H1 (cell line): ENCODE measurements around the gene TMBIM6. TPM values are rescaled to one million over a fixed set of nuclear protein-coding genes. Genes with fewer than 3 reads are reported as not detected.

Experiments
- CTCF ChIA-PET: fragments of 300-600 bp; sonication (Branson Sonifier 250); formaldehyde crosslinking; loops from one replicate; lab custom pipeline; 2021; ENCODE audit not compliant: partially characterized antibody; lab: Charles Lee
- POLR2A ChIA-PET: fragments of 300-600 bp; sonication (Branson Sonifier 250); formaldehyde crosslinking; loops from one replicate; lab custom pipeline; 2021; ENCODE audit warnings: inconsistent platforms; ENCODE audit not compliant: partially characterized antibody; lab: Charles Lee
- DNase-seq, 2 experiments: peaks; one replicate each; pipeline versions ENCODE4 v3.0.0 to v3.0.0-alpha.2; 2010 to 2022; ENCODE audit warnings: low spot score in 2 of 2, low read depth in 1 of 2, mixed read lengths in 1 of 2
- FAIRE-seq: peaks from 2 replicates; lab custom pipeline; 2011; peaks lifted over from hg19 to GRCh38; lab: Jason Lieb, UNC
- H2AFZ ChIP-seq: 2 replicates; pipeline ENCODE4 v1.8.1; 2012; ENCODE audit warnings: low read length, inconsistent platforms
- H2AK5ac ChIP-seq: 2 replicates; pipeline ENCODE4 v1.6.1; 2013; ENCODE audit warnings: low read depth, low read length
- H2BK120ac ChIP-seq: replicated peaks from 2 replicates; pipeline ENCODE3; 2013; ENCODE audit warnings: low read depth, low read length, inconsistent platforms
- H2BK12ac ChIP-seq: 2 replicates; pipeline ENCODE4 v1.6.1; 2013; ENCODE audit warnings: low read depth, low read length
- H2BK15ac ChIP-seq: 2 replicates; pipeline ENCODE4 v1.6.1; 2013; ENCODE audit warnings: low read length
- H2BK20ac ChIP-seq: 2 replicates; pipeline ENCODE4 v1.6.1; 2013; ENCODE audit warnings: low read length
- H2BK5ac ChIP-seq: 2 replicates; pipeline ENCODE4 v1.6.1; 2013; ENCODE audit warnings: low read depth, low read length
- H3K14ac ChIP-seq: 2 replicates; pipeline ENCODE4 v1.6.1; 2013; ENCODE audit warnings: inconsistent platforms; ENCODE audit not compliant: insufficient read length
- H3K18ac ChIP-seq: 2 replicates; pipeline ENCODE4 v1.6.1; 2013; ENCODE audit warnings: low read length; ENCODE audit errors: extremely low read depth
- H3K23ac ChIP-seq: 2 replicates; pipeline ENCODE4 v1.6.1; 2013; ENCODE audit warnings: inconsistent platforms; ENCODE audit not compliant: insufficient read length
- H3K23me2 ChIP-seq: 2 replicates; pipeline ENCODE4 v1.6.1; 2013; ENCODE audit warnings: low read depth, low read length
- H3K27ac ChIP-seq: 2 replicates; pipeline ENCODE4 v1.6.1; 2011; ENCODE audit warnings: low read depth, low read length, inconsistent platforms
- H3K27me3 ChIP-seq, 4 experiments: replicated peaks in 1 of 4; 1 replicate in 1 of 4; 2 replicates in 3 of 4; pipeline versions ENCODE4 v1.6.1 to v1.8.1; 2011 to 2013; ENCODE audit warnings: low read length in 3 of 4, mild to moderate bottlenecking in 3 of 4, inconsistent platforms in 2 of 4, mixed read lengths in 2 of 4, moderate library complexity in 1 of 4; ENCODE audit not compliant: control insufficient read depth in 3 of 4, insufficient read depth in 3 of 4; ENCODE audit errors: extremely low read depth in 1 of 4
- H3K36me3 ChIP-seq, 4 experiments: 2 replicates each; pipeline versions ENCODE4 v1.6.1 to v1.8.1; 2011 to 2013; ENCODE audit warnings: mild to moderate bottlenecking in 4 of 4, low read length in 3 of 4, moderate library complexity in 2 of 4, control low read depth in 1 of 4, inconsistent platforms in 1 of 4; ENCODE audit not compliant: insufficient read depth in 4 of 4, control insufficient read depth in 2 of 4
- H3K4ac ChIP-seq: replicated peaks from 2 replicates; pipeline ENCODE3; 2013; ENCODE audit warnings: low read length, low read depth, mixed read lengths, inconsistent platforms; ENCODE audit not compliant: insufficient read length
- H3K4me1 ChIP-seq, 4 experiments: replicated peaks in 1 of 4; 1 replicate in 1 of 4; 2 replicates in 3 of 4; pipeline versions ENCODE4 v1.6.1 to v1.8.1; 2011 to 2013; ENCODE audit warnings: low read length in 3 of 4, inconsistent platforms in 2 of 4, mixed read lengths in 1 of 4; ENCODE audit not compliant: insufficient read depth in 4 of 4, control insufficient read depth in 3 of 4
- H3K4me2 ChIP-seq, 2 experiments: 2 replicates each; pipeline versions ENCODE4 v1.6.1 to v1.8.1; 2011 to 2013; ENCODE audit warnings: low read depth in 2 of 2, low read length in 2 of 2, control low read depth in 1 of 2, inconsistent platforms in 1 of 2, mild to moderate bottlenecking in 1 of 2; ENCODE audit not compliant: insufficient read depth in 1 of 2
- H3K4me3 ChIP-seq, 4 experiments: fragments of 200-600, 300-600 bp in 1 of 4; sonication (generic), shearing (Covaris generic), sonication (Bioruptor Twin) in 1 of 4; 2 replicates each; pipeline versions ENCODE4 v1.5.1 to v1.8.1; 2011 to 2016; ENCODE audit warnings: low read length in 4 of 4, low read depth in 3 of 4, control low read depth in 2 of 4, inconsistent platforms in 2 of 4, mild to moderate bottlenecking in 2 of 4, mixed read lengths in 1 of 4, moderate library complexity in 1 of 4; ENCODE audit not compliant: insufficient read depth in 2 of 4; ENCODE audit errors: extremely low read depth in 1 of 4
- H3K56ac ChIP-seq: replicated peaks from 2 replicates; pipeline ENCODE3; 2013; ENCODE audit warnings: low read depth, mild to moderate bottlenecking, mixed read lengths, low read length, inconsistent platforms; ENCODE audit not compliant: insufficient read length
- H3K79me1 ChIP-seq: 2 replicates; pipeline ENCODE4 v1.6.1; 2013; ENCODE audit warnings: low read depth, low read length, control low read depth
- H3K79me2 ChIP-seq, 2 experiments: 2 replicates each; pipeline versions ENCODE4 v1.6.1 to v1.8.1; 2012 to 2013; ENCODE audit warnings: low read length in 2 of 2, mild to moderate bottlenecking in 2 of 2, inconsistent platforms in 1 of 2; ENCODE audit not compliant: insufficient read depth in 2 of 2, control insufficient read depth in 1 of 2
- H3K9ac ChIP-seq, 4 experiments: replicated peaks in 1 of 4; 1 replicate in 1 of 4; 2 replicates in 3 of 4; pipeline versions ENCODE4 v1.6.1 to v1.8.1; 2011 to 2013; ENCODE audit warnings: low read depth in 3 of 4, low read length in 3 of 4, control low read depth in 2 of 4, mild to moderate bottlenecking in 2 of 4, moderate library complexity in 2 of 4, inconsistent platforms in 1 of 4; ENCODE audit errors: extremely low read depth in 1 of 4
- H3K9me3 ChIP-seq, 2 experiments: 2 replicates each; pipeline versions ENCODE4 v1.6.1 to v1.8.1; 2012 to 2013; ENCODE audit warnings: mild to moderate bottlenecking in 2 of 2, moderate library complexity in 2 of 2, control low read depth in 1 of 2, inconsistent platforms in 1 of 2, low read depth in 1 of 2, low read length in 1 of 2, mixed read lengths in 1 of 2; ENCODE audit not compliant: insufficient read depth in 2 of 2
- H4K20me1 ChIP-seq, 2 experiments: replicated peaks in 1 of 2; 2 replicates each; pipeline versions ENCODE3 to v1.8.1; 2011 to 2013; ENCODE audit warnings: inconsistent platforms in 2 of 2, low read length in 2 of 2, mild to moderate bottlenecking in 1 of 2; ENCODE audit not compliant: insufficient read depth in 2 of 2, control insufficient read depth in 1 of 2
- H4K5ac ChIP-seq: 2 replicates; pipeline ENCODE4 v1.6.1; 2013; ENCODE audit warnings: low read length, low read depth, mixed read lengths, inconsistent platforms; ENCODE audit not compliant: insufficient read length
- H4K8ac ChIP-seq: 2 replicates; pipeline ENCODE4 v1.8.0; 2013; ENCODE audit warnings: mild to moderate bottlenecking, moderate library complexity, low read length, inconsistent platforms; ENCODE audit not compliant: insufficient read depth; ENCODE audit errors: extremely low read depth
- H4K91ac ChIP-seq: replicated peaks from 2 replicates; pipeline ENCODE3; 2013; ENCODE audit warnings: low read length, mixed read lengths, inconsistent platforms; ENCODE audit not compliant: insufficient read length
- SP1 ChIP-seq: IDR thresholded peaks from 2 replicates; pipeline ENCODE4 v1.6.1; 2011; ENCODE audit warnings: low read depth, low read length
- WGBS, 2 experiments: shearing (Covaris generic) in 1 of 2; methylation state at CpG; one replicate each; pipeline versions ENCODE4 v1.1.6 to v1.1.7; 2013 to 2015; ENCODE audit warnings: low lambda C conversion rate in 2 of 2, mixed read lengths in 2 of 2, inconsistent platforms in 1 of 2, low coverage in 1 of 2, missing lambda C conversion rate in 1 of 2; ENCODE audit not compliant: insufficient replicate concordance in 2 of 2, insufficient coverage in 1 of 2, insufficient read length in 1 of 2; ENCODE audit errors: extremely low coverage in 1 of 2, missing lambda C conversion rate in 1 of 2; 5-methylcytosine and 5-hydroxymethylcytosine counted together
- polyA plus RNA-seq, 7 experiments: library from polyadenylated mRNA; depleted of rRNA in 3 of 7; stranded (reverse) in 5 of 7; unstranded in 2 of 7; fragments of >200 nt in 5 of 7; fragments of 200-250 nt in 2 of 7; gene quantifications; 1 replicate in 5 of 7; 2 replicates in 1 of 7; 4 replicates in 1 of 7; pipeline versions ENCODE4 v1.2.1 to v1.2.3, GENCODE V29; 2011 to 2013; ENCODE audit warnings: missing spikeins in 2 of 7, mixed read lengths in 2 of 7
- total RNA-seq: library from RNA; stranded (reverse); fragmentation: NEBNext Ultra II Directional; extraction: Animal tissue kit (Norgen Biotek cat#: 25700); gene quantifications from 2 replicates; pipeline ENCODE4 v1.2.1, GENCODE V29; 2021
- TF ChIP-seq, protein P1 (sequence below), 3 experiments: IDR thresholded peaks; 1 replicate in 2 of 3; 2 replicates in 1 of 3; pipeline versions ENCODE4 v1.5.1 to v1.6.1; 2011; ENCODE audit warnings: low read length in 3 of 3, mild to moderate bottlenecking in 3 of 3, inconsistent platforms in 2 of 3, low read depth in 1 of 3, moderate library complexity in 1 of 3; ENCODE audit not compliant: insufficient read depth in 1 of 3; ENCODE audit errors: control extremely low read depth in 1 of 3

The TMBIM6 gene
- total and polyA plus RNA-seq, 2 of the 8 experiments (the other 6 are each of a cell fraction or from before 2014, with no cell fraction given) = 423 to 556 TPM

GRCh38 chr12:49798934-49799333 lies 57.6 kb downstream of the TMBIM6 start:
- Histone ChIP-seq H4K20me1 (peaks cover 2 to 12% of the 10 kb centered on the region in 2 experiments), H3K56ac (no peak overlapping the region), H2BK15ac (no peak overlapping the region), H2BK5ac (no peak overlapping the region), H3K9me3 (no peaks in the 10 kb centered on the region), H3K4me3 (no peak overlapping the region), H3K79me2 (no peaks in the 10 kb centered on the region), H2BK20ac (no peak overlapping the region), H3K27me3 (no peaks in the 10 kb centered on the region), H3K4me1 (no peaks in the 10 kb centered on the region), H2AFZ (no peak overlapping the region), H3K9ac (no peak overlapping the region), H3K23me2 (no peaks in the 10 kb centered on the region), H3K14ac (no peak overlapping the region), H3K36me3 (peaks cover 5 to 34% (median 18%) of the 10 kb centered on the region in 4 experiments), H4K5ac (no peak overlapping the region), H4K8ac (no peak overlapping the region), H3K23ac (no peak overlapping the region), H3K79me1 (no peaks in the 10 kb centered on the region), H3K18ac (no peak overlapping the region), H4K91ac (no peak overlapping the region), H3K4me2 (no peak overlapping the region), H2BK120ac (no peak overlapping the region), H3K27ac (no peak overlapping the region), H2AK5ac (no peak overlapping the region), H2BK12ac (no peak overlapping the region), H3K4ac (no peak overlapping the region)
- WGBS, 2 experiments = 79% methylated on average over 2 of the region's 2 CpGs; no CpG with 5 or more reads in 1 of the 2 experiments
- POLR2A ChIA-PET = interaction anchor here (1.1 to 2.9 kb wide), 4 partner anchors 12 to 29 kb away, joined by 6 to 12 read pairs (median 6); partner anchors contain the start of gene NCKAP5L
- FAIRE-seq = no peak
- no peak for DNase-seq
- TF ChIP-seq, protein P1, sequence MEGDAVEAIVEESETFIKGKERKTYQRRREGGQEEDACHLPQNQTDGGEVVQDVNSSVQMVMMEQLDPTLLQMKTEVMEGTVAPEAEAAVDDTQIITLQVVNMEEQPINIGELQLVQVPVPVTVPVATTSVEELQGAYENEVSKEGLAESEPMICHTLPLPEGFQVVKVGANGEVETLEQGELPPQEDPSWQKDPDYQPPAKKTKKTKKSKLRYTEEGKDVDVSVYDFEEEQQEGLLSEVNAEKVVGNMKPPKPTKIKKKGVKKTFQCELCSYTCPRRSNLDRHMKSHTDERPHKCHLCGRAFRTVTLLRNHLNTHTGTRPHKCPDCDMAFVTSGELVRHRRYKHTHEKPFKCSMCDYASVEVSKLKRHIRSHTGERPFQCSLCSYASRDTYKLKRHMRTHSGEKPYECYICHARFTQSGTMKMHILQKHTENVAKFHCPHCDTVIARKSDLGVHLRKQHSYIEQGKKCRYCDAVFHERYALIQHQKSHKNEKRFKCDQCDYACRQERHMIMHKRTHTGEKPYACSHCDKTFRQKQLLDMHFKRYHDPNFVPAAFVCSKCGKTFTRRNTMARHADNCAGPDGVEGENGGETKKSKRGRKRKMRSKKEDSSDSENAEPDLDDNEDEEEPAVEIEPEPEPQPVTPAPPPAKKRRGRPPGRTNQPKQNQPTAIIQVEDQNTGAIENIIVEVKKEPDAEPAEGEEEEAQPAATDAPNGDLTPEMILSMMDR (IDR thresholded peaks at IDR 0.05; ENCODE audit: control extremely low read depth in 1 of 3, insufficient read depth in 1 of 3, low read depth in 1 of 3, low read length in 3 of 3) = peak in 2 of 3 experiments; percentile 10 to 11; a peak in 2 of 4 replicates
- no peak for TF ChIP-seq SP1
- CTCF ChIA-PET = interaction anchor here (1.1 to 8.1 kb wide), 8 partner anchors 9 to 144 kb away, joined by 3 to 54 read pairs (median 4); partner anchors contain the start of gene TMBIM6
